ENCODE measurements around the gene C1R. TPM values are rescaled to one million over a fixed set of nuclear protein-coding genes. Genes with fewer than 3 reads are reported as not detected.

C1R gene
- total RNA-seq, 2 donors from 2014 or later: 191 to 467 TPM

- Histone ChIP-seq H3K27me3 (no peaks in the 10 kb centered on the region), H3K36me3 (peaks cover 8% of the 10 kb centered on the region), H3K4me3 (no peak overlapping the region), H3K4me1 (peaks cover 0 to 15% of the 10 kb centered on the region in 2 donors), H3K27ac (no peak overlapping the region), H3K9me3 (peaks cover 3 to 10% of the 10 kb centered on the region in 2 donors)
- TF ChIP-seq, protein P1, sequence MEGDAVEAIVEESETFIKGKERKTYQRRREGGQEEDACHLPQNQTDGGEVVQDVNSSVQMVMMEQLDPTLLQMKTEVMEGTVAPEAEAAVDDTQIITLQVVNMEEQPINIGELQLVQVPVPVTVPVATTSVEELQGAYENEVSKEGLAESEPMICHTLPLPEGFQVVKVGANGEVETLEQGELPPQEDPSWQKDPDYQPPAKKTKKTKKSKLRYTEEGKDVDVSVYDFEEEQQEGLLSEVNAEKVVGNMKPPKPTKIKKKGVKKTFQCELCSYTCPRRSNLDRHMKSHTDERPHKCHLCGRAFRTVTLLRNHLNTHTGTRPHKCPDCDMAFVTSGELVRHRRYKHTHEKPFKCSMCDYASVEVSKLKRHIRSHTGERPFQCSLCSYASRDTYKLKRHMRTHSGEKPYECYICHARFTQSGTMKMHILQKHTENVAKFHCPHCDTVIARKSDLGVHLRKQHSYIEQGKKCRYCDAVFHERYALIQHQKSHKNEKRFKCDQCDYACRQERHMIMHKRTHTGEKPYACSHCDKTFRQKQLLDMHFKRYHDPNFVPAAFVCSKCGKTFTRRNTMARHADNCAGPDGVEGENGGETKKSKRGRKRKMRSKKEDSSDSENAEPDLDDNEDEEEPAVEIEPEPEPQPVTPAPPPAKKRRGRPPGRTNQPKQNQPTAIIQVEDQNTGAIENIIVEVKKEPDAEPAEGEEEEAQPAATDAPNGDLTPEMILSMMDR (IDR thresholded peaks at IDR 0.05): no peak
- DNase-seq (ENCODE audit: low spot score): no peak
These were observed 13.8 kb upstream of the C1R start for GRCh38 chr12:7106082-7106481.

GRCh38 chr12:7103837-7104584 lies 11.8 kb upstream of the C1R start:
- peaks cover 0 to 9% of the 10 kb centered on the region in 2 donors for H3K4me1 ChIP-seq
- H3K4me3 ChIP-seq: no peak overlapping the region
- no peak overlapping the region for H3K27ac ChIP-seq
- TF ChIP-seq, protein P1 (IDR thresholded peaks at IDR 0.05): no peak
- peaks cover 14% of the 10 kb centered on the region for H3K36me3 ChIP-seq
- DNase-seq (ENCODE audit: low spot score): no peak
- H3K27me3 ChIP-seq: no peaks in the 10 kb centered on the region
- peaks cover 3 to 10% of the 10 kb centered on the region in 2 donors for H3K9me3 ChIP-seq

DNA sequence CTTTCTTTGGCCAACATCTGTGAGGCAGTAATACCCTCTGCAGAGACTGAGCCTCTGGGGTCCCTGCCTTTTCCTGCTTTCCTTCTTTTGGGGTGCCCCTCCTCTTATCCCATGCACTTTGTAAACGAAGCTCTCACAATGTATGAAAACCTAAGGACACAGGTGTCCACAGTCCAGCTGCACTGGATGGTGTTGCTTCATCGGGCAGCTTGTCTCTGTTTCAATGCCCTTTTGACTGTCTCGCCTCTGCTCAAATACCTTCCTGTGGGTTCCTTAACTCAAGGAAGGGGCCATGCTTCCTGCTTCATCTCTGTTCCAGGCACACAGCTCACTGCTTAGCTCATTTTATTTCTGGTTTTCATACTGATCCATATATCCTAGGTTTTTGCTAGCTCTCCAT lies 10.3 kb upstream of the C1R start:
- Histone ChIP-seq H3K4me3 (no peak overlapping the region), H3K36me3 (peaks cover 14% of the 10 kb centered on the region)

GRCh38 chr12:7101694-7102131 lies 9.5 kb upstream of the C1R start:
- H3K27ac ChIP-seq: peak overlapping the region in 1 of 2 donors; percentile 19
- TF ChIP-seq, protein P1 (IDR thresholded peaks at IDR 0.05): no peak
- H3K4me1 ChIP-seq: no peaks in the 10 kb centered on the region
- no peaks in the 10 kb centered on the region for H3K27me3 ChIP-seq
- H3K9me3 ChIP-seq: peaks cover 3 to 10% of the 10 kb centered on the region in 2 donors
- no peak overlapping the region for H3K4me3 ChIP-seq
- H3K36me3 ChIP-seq: peaks cover 14% of the 10 kb centered on the region
- no peak for DNase-seq (ENCODE audit: low spot score)

More for the DNA sequence above, 10.3 kb upstream of the C1R start:
- Histone ChIP-seq H3K27me3 (no peaks in the 10 kb centered on the region), H3K4me1 (peaks cover 0 to 1% of the 10 kb centered on the region in 2 donors), H3K9me3 (peaks cover 3 to 10% of the 10 kb centered on the region in 2 donors), H3K27ac (no peak overlapping the region)
- TF ChIP-seq, protein P1 (IDR thresholded peaks at IDR 0.05): no peak
- no peak for DNase-seq (ENCODE audit: low spot score)

- H3K4me3 ChIP-seq: no peak overlapping the region
- DNase-seq (ENCODE audit: low spot score): no peak
- peak overlapping the region in 1 of 2 donors; percentile 19 for H3K27ac ChIP-seq
- H3K36me3 ChIP-seq: peaks cover 9% of the 10 kb centered on the region
- TF ChIP-seq, protein P1 (IDR thresholded peaks at IDR 0.05): no peak
- H3K27me3 ChIP-seq: no peaks in the 10 kb centered on the region
- no peaks in the 10 kb centered on the region for H3K4me1 ChIP-seq
- H3K9me3 ChIP-seq: peaks cover 3 to 6% of the 10 kb centered on the region in 2 donors
These were observed 8.9 kb upstream of the C1R start for GRCh38 chr12:7101047-7101693.

All from right atrium auricular region (tissue), 2 donors.